ENCODE measurements around the gene KCNH4. TPM values are rescaled to one million over a fixed set of nuclear protein-coding genes. Genes with fewer than 3 reads are reported as not detected.

KCNH4 gene
- total and polyA plus RNA-seq, 2 of the 13 experiments (the other 11 are each of a cell fraction or from before 2014, with no cell fraction given): 0.01 to 0.09 TPM

- peak; percentile 59; the same call in 1 of the 2 replicates for TF ChIP-seq GMEB1 (CRISPR knock-in tag; IDR thresholded peaks at IDR 0.05; ENCODE audit: borderline replicate concordance)
- TF ChIP-seq MLXIP (CRISPR knock-in tag; IDR thresholded peaks at IDR 0.05; ENCODE audit: borderline replicate concordance): no peak
- TF ChIP-seq NFAT5 (CRISPR knock-in tag; IDR thresholded peaks at IDR 0.05): no peak
- 0 out of 4 replicates have a peak, but pooled peaks of 1 of the 2 experiments have one; percentile 24 for TF ChIP-seq KLF16 (CRISPR knock-in tag; IDR thresholded peaks at IDR 0.05)
- TF ChIP-seq ZBTB14 (CRISPR knock-in tag; IDR thresholded peaks at IDR 0.05): no peak
- TF ChIP-seq MIER3 (CRISPR knock-in tag; IDR thresholded peaks at IDR 0.05; ENCODE audit: borderline replicate concordance): peak; percentile 63; the same call in 1 of the 2 replicates
- TF ChIP-seq CREBL2 (CRISPR knock-in tag; IDR thresholded peaks at IDR 0.05; ENCODE audit: borderline replicate concordance): 0 out of 2 replicates have a peak, but pooled peaks have one; percentile 61
- TF ChIP-seq MYC (CRISPR knock-in tag; IDR thresholded peaks at IDR 0.05; ENCODE audit: borderline replicate concordance): peak; percentile 100
- no peak for TF ChIP-seq MED8 (CRISPR knock-in tag; IDR thresholded peaks at IDR 0.05; ENCODE audit: insufficient replicate concordance)
- 0 out of 2 replicates have a peak, but pooled peaks have one; percentile 46 for TF ChIP-seq ZNF253 (CRISPR knock-in tag; IDR thresholded peaks at IDR 0.05; ENCODE audit: borderline replicate concordance)
- peak; percentile 14; the same call in 1 of the 2 replicates for TF ChIP-seq RARA (CRISPR knock-in tag; IDR thresholded peaks at IDR 0.05)
- 0 out of 2 replicates have a peak, but pooled peaks have one; percentile 21 for TF ChIP-seq NRL (CRISPR knock-in tag; IDR thresholded peaks at IDR 0.05; ENCODE audit: borderline replicate concordance)
- peak; percentile 94 for TF ChIP-seq HCFC1 (IDR thresholded peaks at IDR 0.05; ENCODE audit: low read depth, low read length)
- peak; percentile 74; the same call in 1 of the 2 replicates for TF ChIP-seq BRD4 (CRISPR knock-in tag; IDR thresholded peaks at IDR 0.05)
Measured at GRCh38 chr17:42120770-42121769, 59.9 kb downstream of the KCNH4 start, which contains the start of gene KAT2A (continued).

Data from HepG2 (cell line).